HCT116 (cell line): ENCODE data around the gene ZNF398. TPM values are rescaled to one million over a fixed set of nuclear protein-coding genes. Genes with fewer than 3 reads are reported as not detected.

Experiments
- ATAC-seq: fragments of 200-7000 bp; cut with Tn5 transposase; 2 replicates; pipeline ENCODE4 v1.9.1; 2020; ENCODE audit warnings: mild to moderate bottlenecking, moderate library complexity
- BruUV-seq: library from RNA; stranded (reverse); fragments of 400-500 nt; replicated peaks from 2 replicates; lab custom pipeline; 2021; lab: Mats Ljungman, UMichigan
- CTCF ChIA-PET: fragments of 300-600 bp; sonication (Branson Sonifier 250); formaldehyde crosslinking; loops from one replicate; lab custom pipeline; 2021; ENCODE audit warnings: antibody characterized with exemption; lab: Charles Lee
- POLR2A ChIA-PET: fragments of 300-600, 350-600 bp; sonication (Branson Sonifier 250); formaldehyde crosslinking; loops from one replicate; lab custom pipeline; 2021; ENCODE audit warnings: antibody characterized with exemption; lab: Charles Lee
- RAD21 ChIA-PET, 2 experiments: fragments of 300-600 bp; sonication (Branson Sonifier 250); formaldehyde crosslinking; loops; one replicate each; lab custom pipeline; 2023; ENCODE audit warnings: low total read pairs in 2 of 2; ENCODE audit not compliant: uncharacterized antibody in 2 of 2, unreplicated experiment in 2 of 2, low non-redundant PET in 1 of 2; lab: Charles Lee
- DNase-seq: peaks from one replicate; pipeline ENCODE4 v3.0.0-alpha.2; 2010; ENCODE audit warnings: low read depth, low spot score
- H2AFZ ChIP-seq: fragments of 200-600 bp; shearing (Covaris generic), sonication (generic); 2 replicates; pipeline ENCODE4 v1.6.1; 2017; ENCODE audit warnings: low read depth, mixed run types, mixed read lengths, antibody characterized with exemption, low read length; ENCODE audit not compliant: poor library complexity, severe bottlenecking
- H3K27ac ChIP-seq: 2 replicates; pipeline ENCODE4 v1.5.1; 2012; ENCODE audit warnings: low read depth, low read length
- H3K27me3 ChIP-seq: fragments of 200-600 bp; sonication (generic); 2 replicates; pipeline ENCODE4 v1.6.1; 2016; ENCODE audit warnings: mixed run types, low read length, mixed read lengths; ENCODE audit not compliant: insufficient read depth
- H3K36me3 ChIP-seq, 2 experiments: fragments of 200-500 bp in 1 of 2; fragments of 200-600 bp in 1 of 2; sonication (Bioruptor generic) in 1 of 2; sonication (generic) in 1 of 2; 2 replicates each; pipeline versions ENCODE4 v1.5.1 to v1.6.1; 2014 to 2016; ENCODE audit warnings: low read length in 2 of 2, inconsistent platforms in 1 of 2, mixed read lengths in 1 of 2, mixed run types in 1 of 2; ENCODE audit not compliant: insufficient read depth in 2 of 2, control insufficient read depth in 1 of 2
- H3K4me1 ChIP-seq, 2 experiments: fragments of 200-600 bp in 1 of 2; sonication (generic) in 1 of 2; 2 replicates each; pipeline versions ENCODE4 v1.5.1 to v1.6.1; 2012 to 2017; ENCODE audit warnings: low read length in 2 of 2, inconsistent platforms in 1 of 2, mild to moderate bottlenecking in 1 of 2, mixed read lengths in 1 of 2, mixed run types in 1 of 2, moderate library complexity in 1 of 2; ENCODE audit not compliant: insufficient read depth in 2 of 2, control insufficient read depth in 1 of 2
- H3K4me2 ChIP-seq: fragments of 200-600 bp; sonication (generic); 2 replicates; pipeline ENCODE4 v1.6.1; 2017; ENCODE audit warnings: mixed run types, low read length, mixed read lengths
- H3K4me3 ChIP-seq, 2 experiments: fragments of 200-600 bp in 1 of 2; sonication (generic) in 1 of 2; replicated peaks in 1 of 2; 2 replicates each; pipeline ENCODE4 v1.5.1; 2011 to 2016; ENCODE audit warnings: low read length in 2 of 2, control low read depth in 1 of 2, low read depth in 1 of 2, mild to moderate bottlenecking in 1 of 2, mixed read lengths in 1 of 2, mixed run types in 1 of 2
- H3K79me2 ChIP-seq: fragments of 200-600 bp; sonication (generic); 2 replicates; pipeline ENCODE4 v1.6.1; 2017; ENCODE audit warnings: mild to moderate bottlenecking, mixed run types, low read length, moderate library complexity, mixed read lengths; ENCODE audit not compliant: insufficient read depth
- H3K9ac ChIP-seq: fragments of 200-600 bp; sonication (generic); 2 replicates; pipeline ENCODE4 v1.6.1; 2016; ENCODE audit warnings: low read length, mixed read lengths
- H3K9me2 ChIP-seq: fragments of 200-600 bp; sonication (generic), shearing (Covaris generic); 2 replicates; pipeline ENCODE4 v1.6.1; 2017; ENCODE audit warnings: mixed run types, mild to moderate bottlenecking, moderate library complexity; ENCODE audit not compliant: insufficient read depth
- H3K9me3 ChIP-seq, 2 experiments: fragments of 200-500 bp in 1 of 2; fragments of 200-600 bp in 1 of 2; sonication (Bioruptor generic) in 1 of 2; sonication (generic) in 1 of 2; 2 replicates each; pipeline ENCODE4 v1.6.1; 2014 to 2017; ENCODE audit warnings: low read length in 2 of 2, mixed read lengths in 2 of 2, inconsistent platforms in 1 of 2, low read depth in 1 of 2, mild to moderate bottlenecking in 1 of 2, mixed run types in 1 of 2, moderate library complexity in 1 of 2; ENCODE audit not compliant: control insufficient read depth in 1 of 2, insufficient read depth in 1 of 2
- H4K20me1 ChIP-seq: fragments of 200-600 bp; sonication (generic), shearing (Covaris generic); 2 replicates; pipeline ENCODE4 v1.6.1; 2017; ENCODE audit warnings: mixed run types, mild to moderate bottlenecking, moderate library complexity; ENCODE audit not compliant: insufficient read depth
- ATF3 ChIP-seq: IDR thresholded peaks from 2 replicates; pipeline ENCODE4 v1.6.1; 2012
- CBX3 ChIP-seq: IDR thresholded peaks from 2 replicates; pipeline ENCODE4 v1.6.1; 2012; ENCODE audit warnings: low read depth
- CTCF ChIP-seq, 3 experiments: fragments of 200-600 bp in 1 of 3; sonication (generic) in 1 of 3; IDR thresholded peaks in 2 of 3; conservative IDR thresholded peaks in 1 of 3; 2 replicates each; pipeline ENCODE4 v1.5.1; 2012 to 2017; ENCODE audit warnings: low read depth in 2 of 3, low read length in 2 of 3, antibody characterized with exemption in 1 of 3, borderline replicate concordance in 1 of 3, control low read depth in 1 of 3, mild to moderate bottlenecking in 1 of 3, mixed read lengths in 1 of 3, mixed run types in 1 of 3, moderate library complexity in 1 of 3; ENCODE audit not compliant: insufficient read depth in 1 of 3
- ELF1 ChIP-seq: IDR thresholded peaks from 2 replicates; pipeline ENCODE4 v1.6.1; 2012; ENCODE audit warnings: low read depth, borderline replicate concordance
- EZH2phosphoT487 ChIP-seq: fragments of 200-600 bp; IDR thresholded peaks from 2 replicates; pipeline ENCODE4 v1.6.1; 2018; ENCODE audit warnings: antibody characterized with exemption, borderline replicate concordance
- MAX ChIP-seq: IDR thresholded peaks from 2 replicates; pipeline ENCODE4 v1.6.1; 2012
- POLR2A ChIP-seq: IDR thresholded peaks from 2 replicates; pipeline ENCODE4 v1.7.0; 2011; ENCODE audit warnings: borderline replicate concordance; ENCODE audit not compliant: insufficient read depth, insufficient read length; ENCODE audit errors: extremely low read depth
- RAD21 ChIP-seq: IDR thresholded peaks from 2 replicates; pipeline ENCODE4 v1.6.1; 2012; ENCODE audit warnings: low read depth, mild to moderate bottlenecking
- SIN3A ChIP-seq: IDR thresholded peaks from 2 replicates; pipeline ENCODE4 v1.6.1; 2012; ENCODE audit warnings: low read depth
- intact Hi-C: fragments of 100-400 bp; cut with micrococcal nuclease; formaldehyde crosslinking; loops from 2 replicates; pipeline ENCODE4 v1.10.0; 2022
- total RNA-seq: library from RNA; stranded (reverse); gene quantifications from one replicate; pipeline ENCODE4 v1.2.1, GENCODE V29; 2021; ENCODE audit not compliant: unreplicated experiment

Gene ZNF398
- total RNA-seq, 1 experiment from 2014 or later = 14.1 TPM

- TF ChIP-seq MAX (no peak), ATF3 (no peak), CBX3 (no peak), RAD21 (no peak), EZH2phosphoT487 (no peak), SIN3A (no peak)
These were observed 3.7 kb downstream of the ZNF398 start (continued) for GRCh38 chr7:149150981-149151380.

GRCh38 chr7:149153346-149153745 is 6.1 kb downstream of the ZNF398 start:
- no peaks in the 10 kb centered on the region for H3K9me2 ChIP-seq
- no peak overlapping the region for H3K9ac ChIP-seq
- BruUV-seq = no TSS peak
- DNase-seq (no peak), ATAC-seq (no peak)
- no peaks in the 10 kb centered on the region for H4K20me1 ChIP-seq
- POLR2A ChIA-PET = no interaction called here
- no peak overlapping the region for H2AFZ ChIP-seq
- TF ChIP-seq ATF3 (no peak), CTCF (IDR thresholded peaks at IDR 0.05 in 2 of 3, conservative IDR thresholded peaks at IDR 0.05 in 1 of 3; ENCODE audit: borderline replicate concordance in 1 of 3, insufficient read depth in 1 of 3, low read depth in 2 of 3, low read length in 2 of 3) (no peak), ELF1 (no peak), POLR2A (no peak)
- peaks cover 75% of the 10 kb centered on the region for H3K79me2 ChIP-seq
- CTCF ChIA-PET = no interaction called here
- peaks cover 7 to 14% of the 10 kb centered on the region in 2 experiments; a peak in 3 of 4 replicates for H3K4me1 ChIP-seq
- H3K27ac ChIP-seq = no peak overlapping the region
- intact Hi-C loops = no loop called here
- RAD21 ChIA-PET = no interaction called here
- no peak overlapping the region for H3K4me3 ChIP-seq
- peaks cover 0 to 2% of the 10 kb centered on the region in 2 experiments; a peak in 2 of 4 replicates for H3K36me3 ChIP-seq
- no peaks in the 10 kb centered on the region for H3K27me3 ChIP-seq
- no peak overlapping the region for H3K4me2 ChIP-seq
- no peaks in the 10 kb centered on the region for H3K9me3 ChIP-seq
